Activated CD4-positive, CD25-positive, alpha-beta regulatory T cell treated with anti-CD3 and anti-CD28 coated beads, Interleukin-2, amount 50 U/mL, for 16 hours (primary cell): ENCODE measurements around the gene SLC12A5.

Experiments
- DNase-seq: peaks from one replicate; pipeline ENCODE4 v3.0.0-alpha.2; 2020; ENCODE audit warnings: low read depth, low spot score

The SLC12A5 gene

DNA sequence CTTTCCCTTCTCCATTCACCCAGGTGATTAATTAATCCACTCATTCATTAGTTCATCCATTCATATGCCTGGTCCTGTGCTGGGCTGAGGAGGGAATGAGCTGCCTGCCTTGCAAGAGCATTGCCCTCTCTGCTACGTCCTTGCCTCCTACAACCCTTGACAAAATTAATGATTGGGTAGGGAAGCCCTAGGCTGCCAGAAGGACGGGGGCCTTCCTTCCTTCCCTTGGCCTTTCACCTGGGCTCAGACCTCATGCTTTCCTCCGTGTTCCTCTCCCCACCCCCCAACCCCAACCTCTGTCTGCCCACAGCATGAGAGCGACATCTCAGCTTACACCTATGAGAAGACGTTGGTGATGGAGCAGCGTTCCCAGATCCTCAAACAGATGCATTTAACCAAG is 25.6 kb downstream of the SLC12A5 start:
- no peak for DNase-seq

DNA sequence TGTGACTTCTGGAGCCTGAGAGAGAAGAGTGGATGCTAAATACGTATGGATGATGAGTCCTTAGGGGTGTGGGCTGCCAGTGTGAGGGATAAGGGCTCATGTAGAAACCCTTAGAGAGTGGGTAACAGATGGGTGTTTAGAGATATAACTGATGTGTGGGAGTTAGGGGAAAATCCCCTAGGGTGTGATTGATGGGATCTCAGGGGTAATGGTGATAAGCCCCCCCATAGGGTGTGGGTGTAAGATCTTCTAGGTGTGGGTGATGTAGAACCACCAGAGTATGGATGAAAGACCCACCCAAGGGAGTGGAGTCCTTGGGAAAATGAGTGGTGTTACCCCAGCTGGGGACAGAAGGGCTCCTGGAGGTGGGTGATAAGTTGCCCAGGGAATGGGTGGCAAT is 26.3 kb downstream of the SLC12A5 start:
- DNase-seq = no peak

DNA sequence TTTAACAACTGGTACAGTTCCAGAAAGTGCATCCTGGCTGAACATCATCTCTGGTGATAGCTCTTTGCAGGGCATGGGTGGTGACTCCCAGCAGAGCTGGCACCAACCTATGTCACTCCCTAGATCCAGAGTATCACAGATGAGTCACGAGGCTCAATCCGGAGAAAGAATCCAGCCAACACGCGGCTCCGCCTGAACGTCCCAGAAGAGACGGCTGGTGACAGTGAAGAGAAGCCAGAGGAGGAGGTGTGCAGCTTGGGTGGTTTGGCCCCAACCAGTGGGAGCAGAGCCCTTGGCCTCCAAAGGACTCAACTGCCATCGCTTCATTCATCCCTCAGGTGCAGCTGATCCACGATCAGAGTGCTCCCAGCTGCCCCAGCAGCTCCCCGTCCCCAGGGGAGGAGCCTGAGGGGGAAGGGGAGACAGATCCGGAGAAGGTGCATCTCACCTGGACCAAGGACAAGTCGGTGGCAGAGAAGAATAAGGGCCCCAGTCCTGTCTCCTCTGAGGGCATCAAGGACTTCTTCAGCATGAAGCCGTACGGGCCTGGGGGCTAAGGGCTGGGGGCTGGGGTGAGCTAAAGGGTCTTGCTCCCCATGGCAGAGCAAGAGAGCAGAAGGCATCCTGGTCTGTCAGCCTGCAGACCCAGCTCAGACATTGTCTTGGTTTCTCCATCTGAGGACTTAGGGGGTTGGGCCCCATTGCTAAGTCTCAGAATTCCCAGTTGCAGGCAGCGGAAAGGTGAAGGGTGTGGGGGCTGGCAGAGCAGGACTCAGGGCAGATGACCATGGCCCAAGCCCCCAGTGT is 27.2 kb downstream of the SLC12A5 start:
- DNase-seq = no peak

DNA sequence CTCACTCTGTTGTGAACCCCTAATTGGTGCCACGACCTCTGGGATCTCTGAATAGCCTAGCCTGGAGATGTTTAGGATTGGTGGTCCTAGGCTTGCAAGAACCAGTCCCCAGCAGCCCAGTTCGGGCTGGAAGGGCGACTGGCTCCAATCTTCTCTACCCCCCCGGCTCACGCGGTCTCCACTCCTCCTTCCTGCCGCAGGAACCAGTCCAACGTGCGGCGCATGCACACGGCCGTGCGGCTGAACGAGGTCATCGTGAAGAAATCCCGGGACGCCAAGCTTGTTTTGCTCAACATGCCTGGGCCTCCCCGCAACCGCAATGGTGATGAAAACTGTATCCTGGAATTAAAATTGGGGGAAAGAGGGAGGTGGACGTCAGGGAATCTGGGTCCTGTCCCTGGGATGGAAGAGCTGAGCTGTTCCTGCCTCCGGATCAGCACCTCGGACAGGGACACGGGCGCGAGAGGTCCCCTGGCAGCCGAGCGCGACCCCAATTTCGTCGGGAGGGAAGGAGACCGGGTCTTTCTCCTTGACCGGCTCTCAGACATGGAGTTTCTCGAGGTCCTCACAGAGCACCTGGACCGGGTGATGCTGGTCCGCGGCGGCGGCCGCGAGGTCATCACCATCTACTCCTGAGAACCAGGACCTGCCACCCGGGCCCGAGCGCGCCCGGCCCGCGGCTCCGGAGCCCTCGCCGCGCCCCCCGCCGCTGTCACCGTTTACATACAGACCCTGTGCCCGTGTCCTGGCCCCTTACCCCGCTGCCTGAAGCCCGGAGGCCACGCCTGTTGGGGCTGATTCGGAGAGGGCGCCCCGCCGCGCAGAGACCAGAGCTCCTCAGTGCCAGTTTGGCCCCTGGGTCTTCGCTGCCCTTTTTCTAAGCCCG is 28.2 kb downstream of the SLC12A5 start:
- DNase-seq = no peak

DNA sequence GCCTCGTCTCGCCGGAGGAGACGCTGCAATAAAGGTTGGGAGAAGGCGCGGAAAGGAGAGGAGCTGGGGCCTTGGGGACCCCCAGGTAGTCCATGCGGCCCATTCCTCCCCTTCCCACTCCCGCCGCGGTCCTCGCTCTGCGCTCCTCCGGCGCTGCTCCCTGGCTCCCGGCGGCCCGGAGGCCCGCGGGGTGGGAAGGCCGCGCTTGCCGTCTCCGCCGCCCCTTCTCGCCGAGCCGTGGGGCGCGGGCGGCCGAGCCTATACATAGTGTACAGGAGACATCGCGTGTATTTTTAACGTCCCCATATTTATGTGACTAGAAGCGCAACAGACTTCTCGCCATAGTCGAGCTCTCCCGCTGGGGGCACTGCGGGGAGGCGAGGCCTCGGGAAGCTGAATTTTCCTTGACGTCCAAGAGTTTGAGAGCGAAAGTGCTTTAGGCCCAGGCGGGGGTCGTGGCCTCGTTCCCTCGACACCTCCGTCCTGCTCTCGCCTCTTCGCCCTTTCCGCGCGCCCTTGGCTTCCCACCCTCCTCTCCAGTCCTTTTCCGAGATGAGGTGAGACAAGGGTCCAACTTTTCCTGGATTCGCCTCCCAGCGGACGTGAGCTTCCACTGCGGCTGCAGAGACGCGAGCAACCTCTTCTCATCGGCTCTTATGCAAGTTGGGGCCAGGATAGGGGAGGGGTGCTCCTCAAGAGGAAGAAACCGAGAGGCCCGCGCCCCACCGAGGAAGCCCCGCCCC is 29.0 kb downstream of the SLC12A5 start:
- no peak for DNase-seq

DNA sequence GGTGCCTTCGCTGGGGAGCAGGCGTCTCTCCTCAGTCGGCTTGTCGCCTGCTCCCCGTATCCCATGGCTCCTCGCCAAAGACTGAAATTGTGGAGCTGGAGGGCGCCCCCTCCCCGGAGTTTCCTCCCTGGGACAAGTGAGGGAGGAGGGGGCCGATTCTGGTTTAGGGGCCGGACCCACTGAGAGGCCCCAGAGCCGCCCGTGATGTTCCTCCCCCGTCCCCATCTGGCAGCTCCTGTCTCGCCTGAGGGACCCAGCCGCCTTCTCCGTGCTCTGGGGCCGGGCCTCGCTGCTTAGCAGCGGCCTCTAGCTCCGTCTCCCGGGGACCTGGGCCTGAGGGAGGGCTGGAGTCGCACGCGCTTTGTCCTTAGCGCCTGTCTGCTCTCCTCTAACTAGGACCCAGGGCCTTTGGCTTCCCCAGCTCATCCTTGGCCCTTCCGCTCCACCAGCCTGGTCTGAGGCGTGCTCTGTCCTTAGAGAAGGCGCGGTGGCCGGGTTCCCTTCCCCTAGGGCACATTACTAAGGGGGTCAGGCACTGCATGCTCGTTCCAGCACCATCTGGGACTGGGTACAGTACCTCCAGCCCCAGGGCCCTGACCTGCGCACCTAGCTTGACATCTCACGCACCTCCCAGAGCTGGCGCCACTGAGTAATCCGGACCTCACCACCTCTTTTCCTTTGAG is 29.7 kb downstream of the SLC12A5 start:
- DNase-seq = no peak

DNA sequence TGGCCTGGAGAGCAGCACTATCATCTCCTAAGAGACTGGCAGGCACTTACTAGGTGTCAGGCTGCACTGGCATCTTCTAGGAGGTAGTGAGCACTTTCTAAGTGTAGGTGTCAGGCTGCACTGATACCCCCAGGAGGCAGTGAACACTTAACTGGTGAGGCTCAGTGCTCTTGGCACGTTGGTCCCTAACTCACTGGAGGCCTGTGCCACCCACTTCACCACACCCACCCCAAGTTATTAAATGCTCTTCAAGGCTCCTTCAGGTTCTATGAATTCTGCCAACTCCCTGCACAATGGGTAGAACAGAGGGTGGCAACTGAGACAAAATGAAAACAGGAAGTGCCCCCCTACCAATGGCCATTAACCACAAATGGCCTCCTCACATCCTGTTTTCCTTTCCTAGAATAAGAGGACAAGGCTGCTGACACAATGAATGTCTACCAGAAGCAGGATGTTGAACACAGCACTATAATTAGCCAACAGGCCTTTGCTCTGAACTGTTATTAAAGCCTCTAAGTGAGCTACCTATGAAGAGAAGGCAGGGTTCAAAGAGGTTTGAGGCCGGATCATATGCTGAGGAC is 31.4 kb downstream of the SLC12A5 start:
- DNase-seq = no peak

DNA sequence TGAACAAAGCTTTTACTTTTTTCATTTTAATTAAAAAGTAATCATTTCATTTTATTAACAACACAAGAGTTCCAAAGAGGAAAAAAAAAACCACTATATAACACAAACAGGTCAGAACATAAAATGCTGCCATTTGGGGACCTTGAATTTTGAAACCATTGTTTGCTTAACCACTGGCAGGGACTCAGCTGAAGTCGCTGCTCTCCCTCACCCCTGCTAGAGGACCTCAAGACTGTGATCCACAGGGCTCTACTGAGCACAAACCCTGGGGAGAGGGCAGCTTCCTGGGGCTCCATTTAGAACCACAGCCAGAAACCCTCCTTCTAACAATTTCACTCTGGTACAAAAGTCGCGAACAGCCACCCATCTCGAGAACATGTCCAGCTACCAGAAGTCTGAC is 32.0 kb downstream of the SLC12A5 start:
- no peak for DNase-seq

DNA sequence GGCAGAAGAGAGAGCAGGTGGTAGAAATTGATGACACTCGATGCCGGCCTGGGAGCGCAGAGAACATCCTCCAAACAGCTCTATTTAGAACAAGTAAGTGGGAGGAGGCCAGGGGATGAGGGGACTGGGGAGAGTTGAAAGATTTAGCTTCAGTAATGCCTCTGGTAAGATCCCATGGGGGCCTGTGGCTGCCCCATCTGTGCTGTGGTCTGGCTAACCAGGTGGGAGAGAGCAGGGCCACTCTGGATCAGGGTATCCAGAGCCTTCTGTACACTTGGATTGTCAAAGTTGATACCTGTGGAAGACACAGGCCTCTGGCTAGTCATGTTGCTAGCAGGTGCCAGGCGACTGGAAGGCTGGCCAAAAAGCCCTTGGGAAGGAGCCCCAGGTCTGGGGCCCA is 33.1 kb downstream of the SLC12A5 start:
- no peak for DNase-seq

DNA sequence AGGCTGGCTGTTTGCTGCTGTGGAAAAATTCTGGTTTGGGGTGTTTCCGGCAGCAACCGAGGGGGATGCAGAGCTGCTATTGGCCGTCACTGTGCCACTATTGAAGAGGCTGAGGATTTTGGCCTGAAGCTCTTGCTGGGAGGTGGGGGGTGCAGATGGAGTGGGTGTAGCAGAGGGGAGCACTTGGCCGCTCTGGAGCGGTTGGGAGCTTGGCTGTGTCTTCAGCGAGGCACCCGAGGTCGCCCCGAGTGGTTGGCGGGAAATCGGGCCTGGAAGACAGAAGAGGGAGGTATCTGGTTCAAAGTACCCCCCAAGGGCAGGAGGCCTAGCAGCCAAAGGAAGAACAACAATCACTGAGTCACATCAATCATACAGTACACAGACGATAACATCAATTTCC is 33.6 kb downstream of the SLC12A5 start:
- no peak for DNase-seq

DNA sequence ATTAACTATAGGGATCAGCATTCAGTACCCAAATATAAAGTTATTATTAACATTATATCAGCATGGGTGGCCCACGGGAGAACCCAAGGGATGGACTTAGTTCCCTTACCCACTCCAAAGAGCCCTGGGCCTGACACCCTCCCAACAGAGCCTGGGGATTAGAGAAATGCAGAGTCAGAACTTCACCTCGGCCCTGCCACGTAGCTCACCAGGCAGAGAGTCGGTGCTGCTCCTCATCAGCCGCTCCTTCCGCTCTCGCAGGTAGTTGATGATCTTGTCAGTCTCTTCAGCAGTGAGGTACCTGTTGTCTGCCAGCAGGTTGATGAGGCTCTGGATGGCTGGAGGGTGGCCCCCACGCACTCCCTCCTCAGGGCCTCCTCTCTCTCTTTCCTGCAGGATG is 34.1 kb downstream of the SLC12A5 start:
- no peak for DNase-seq

DNA sequence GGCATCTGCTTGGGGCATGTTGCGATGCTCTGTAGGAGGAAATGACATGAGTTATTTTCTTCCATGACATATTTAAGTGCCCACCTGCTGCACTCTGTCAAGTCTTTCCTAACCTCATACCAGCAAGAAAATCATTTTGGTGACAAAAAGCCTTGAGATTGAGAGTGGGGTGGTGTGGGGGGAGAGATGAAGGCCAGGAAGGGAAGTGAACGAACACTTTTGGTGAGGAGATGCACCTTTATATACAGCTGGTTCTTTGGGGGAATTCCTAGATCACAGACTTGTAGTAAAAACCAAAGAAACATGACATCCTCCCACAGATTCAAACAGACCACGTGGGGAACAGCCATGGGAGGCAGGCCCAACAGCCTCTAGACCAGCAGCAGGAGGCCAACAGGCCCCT is 34.6 kb downstream of the SLC12A5 start:
- DNase-seq = no peak

DNA sequence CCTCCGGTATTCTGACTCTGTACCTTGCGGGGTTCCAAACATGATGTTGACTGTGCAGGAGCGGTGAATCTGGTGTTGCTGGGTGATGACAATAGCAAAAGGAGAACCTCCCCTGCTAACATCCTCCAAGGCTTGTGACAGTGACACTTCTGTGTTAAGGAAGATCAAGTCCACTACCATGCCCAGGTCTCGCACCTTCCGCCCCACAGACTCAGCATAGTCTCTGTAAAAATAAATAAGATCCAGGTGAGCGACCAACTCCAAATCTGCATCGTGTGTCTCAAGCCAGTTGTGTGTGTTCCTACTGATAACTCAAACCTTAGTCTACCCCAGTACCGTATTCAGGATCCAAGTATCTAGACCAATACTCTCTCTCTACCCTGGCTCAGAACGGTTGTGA is 36.0 kb downstream of the SLC12A5 start:
- no peak for DNase-seq

DNA sequence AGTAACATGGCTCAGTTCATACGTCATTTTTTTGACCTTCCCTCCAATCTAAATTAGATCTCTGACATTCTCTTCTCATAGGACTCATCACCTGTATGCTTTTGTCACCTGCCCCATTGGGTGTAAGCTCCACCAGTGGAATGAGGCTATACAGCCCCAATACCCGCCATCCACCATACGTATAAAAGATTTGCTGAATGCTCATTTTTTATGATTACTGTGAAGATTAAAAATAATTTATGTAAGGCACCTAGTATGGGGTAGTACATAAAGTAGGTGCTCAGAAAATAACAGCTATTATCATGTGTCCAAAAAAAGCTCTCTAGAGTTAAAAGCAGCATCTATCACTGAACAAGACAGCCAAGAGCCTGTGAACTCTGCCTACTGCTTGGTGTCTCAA is 36.7 kb downstream of the SLC12A5 start:
- no peak for DNase-seq

DNA sequence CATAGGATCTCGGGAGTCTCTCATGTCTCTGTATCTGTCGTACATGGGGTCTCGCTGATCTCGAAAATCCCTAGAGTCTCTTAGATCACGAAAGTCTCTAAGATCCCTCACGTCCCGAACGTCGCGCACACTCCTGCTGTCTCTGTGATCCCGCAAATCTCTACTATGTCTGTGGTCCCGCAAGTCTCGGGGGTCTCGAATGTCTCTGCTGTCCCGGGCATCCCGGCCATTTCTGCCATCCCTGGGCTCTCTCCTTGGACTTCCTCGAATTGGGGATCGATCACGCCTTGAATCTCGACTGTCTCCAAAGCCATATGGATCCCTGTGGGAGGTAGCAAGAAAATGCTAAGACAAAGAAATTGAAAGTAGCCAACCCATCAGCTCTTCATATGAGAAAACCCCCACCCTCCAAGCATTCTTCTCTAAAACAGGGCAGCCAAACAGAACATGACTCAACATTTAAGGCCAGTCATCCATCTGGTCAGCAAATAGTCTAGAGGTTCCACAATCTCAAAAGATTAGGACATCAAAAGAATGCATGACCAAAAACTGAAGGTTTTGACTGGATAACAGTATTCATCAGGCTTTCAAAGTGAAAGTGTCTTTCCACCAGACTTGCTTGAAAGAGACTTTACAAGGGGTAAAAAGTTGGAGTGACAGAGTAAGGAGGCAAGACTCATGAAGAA is 41.3 kb downstream of the SLC12A5 start:
- no peak for DNase-seq

DNA sequence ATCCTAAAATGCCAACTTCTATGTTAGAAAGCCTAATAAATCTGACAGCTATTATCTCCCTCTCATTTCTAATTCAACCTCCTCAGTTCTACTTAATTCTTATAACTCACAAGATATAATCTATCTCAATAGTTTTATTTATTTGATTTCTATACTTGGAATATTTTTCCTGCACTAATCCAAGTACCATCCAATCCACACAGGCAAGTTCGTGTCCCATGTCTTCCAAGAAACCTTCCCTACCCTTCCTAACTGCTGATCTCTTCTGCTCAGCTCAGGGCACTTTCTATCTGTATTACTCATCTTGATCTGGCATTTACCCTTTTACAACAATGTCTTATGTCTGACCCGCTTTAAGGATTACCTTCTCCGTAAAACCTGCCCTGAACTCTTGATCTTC is 42.6 kb downstream of the SLC12A5 start:
- no peak for DNase-seq

DNA sequence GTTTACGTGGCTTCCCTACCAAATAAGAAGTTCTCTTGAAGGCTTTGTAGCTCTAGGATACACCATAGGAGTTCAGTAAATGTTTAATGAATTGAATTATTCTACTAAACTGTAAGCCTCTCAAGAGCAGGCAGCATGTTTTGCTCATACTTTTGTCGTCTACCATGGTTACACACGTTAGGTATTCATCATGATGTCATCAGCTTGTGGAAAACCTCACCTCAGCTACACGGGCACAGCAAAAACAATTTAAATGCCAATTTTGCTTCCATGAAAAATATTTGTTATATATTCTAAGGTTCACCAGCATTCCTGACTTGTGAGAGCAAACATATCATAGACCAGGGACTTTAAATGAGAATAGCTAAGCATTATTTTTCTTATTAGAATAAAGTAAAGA is 44.0 kb downstream of the SLC12A5 start:
- DNase-seq = no peak

DNA sequence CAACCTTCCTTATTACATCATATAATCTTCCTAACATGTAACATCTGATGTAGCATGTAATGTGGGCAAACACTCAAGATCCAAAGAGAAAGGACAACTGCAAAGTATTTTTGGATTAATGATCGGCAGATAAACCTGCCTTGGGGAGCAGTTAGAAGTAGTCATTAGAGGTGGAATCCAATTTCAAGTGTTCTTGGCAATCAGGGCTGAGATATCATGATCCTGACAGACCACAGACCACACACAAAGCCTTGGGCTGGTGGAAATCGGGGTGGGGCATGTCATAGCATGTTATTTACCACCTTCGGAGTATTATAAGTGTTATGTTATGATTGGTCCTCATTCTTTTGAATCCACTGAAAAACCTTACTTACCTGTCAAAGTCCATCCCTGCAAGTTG is 44.4 kb downstream of the SLC12A5 start:
- no peak for DNase-seq

DNA sequence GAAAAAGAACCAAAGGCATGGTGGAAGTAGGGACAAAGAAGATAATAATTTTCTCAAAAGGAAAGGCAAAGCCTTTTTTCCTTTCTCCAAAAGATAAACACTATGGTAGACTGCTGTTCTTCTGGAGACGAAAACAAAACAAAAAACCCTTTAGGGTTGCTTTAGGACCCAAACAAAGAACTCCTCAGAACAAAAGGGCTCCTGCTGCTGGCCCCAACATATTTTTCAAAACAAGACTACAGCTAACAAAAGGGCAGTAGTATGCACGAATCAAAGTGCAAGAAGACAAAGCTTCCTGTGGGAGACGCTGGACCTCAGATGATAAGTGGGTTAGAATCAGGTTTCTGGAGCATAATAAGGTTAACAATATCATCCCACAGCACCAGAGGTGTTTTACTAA is 45.0 kb downstream of the SLC12A5 start:
- DNase-seq = no peak

DNA sequence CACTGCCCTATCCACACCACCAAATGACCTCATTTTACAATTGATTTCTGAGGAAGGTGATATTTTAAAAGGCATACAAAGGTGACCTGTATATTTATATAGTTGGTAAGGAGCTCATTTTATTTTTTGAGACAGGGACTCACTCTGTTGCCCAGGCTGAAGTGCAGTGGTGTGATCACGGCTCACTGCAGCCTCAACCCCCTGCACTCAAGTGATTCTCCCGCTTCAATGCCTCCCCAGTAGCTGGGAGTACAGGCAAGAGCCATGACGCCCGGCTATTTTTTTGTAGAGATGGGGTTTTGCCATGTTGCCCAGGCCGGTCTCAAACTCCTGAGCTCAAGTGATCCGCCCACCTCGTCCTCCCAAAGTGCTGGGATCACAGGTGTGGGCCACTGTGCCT is 47.8 kb downstream of the SLC12A5 start:
- DNase-seq = no peak
